Epidermal melanocyte (primary cell): Measurements from ENCODE around the gene SCAF1.

Experiments used
- DNase-seq: peaks from one replicate; pipeline ENCODE4 v3.0.0; 2011; ENCODE audit warnings: low spot score; ENCODE audit not compliant: insufficient read length

SCAF1 gene

GRCh38 chr19:49641688-49642491 lies at the start of gene SCAF1:
Gene SCAF1, plus strand, starts transcription at chr19:49642209. Its CDS starts 2,818 bp downstream, at chr19:49645027.
- DNase-seq, result peak; percentile 95

- DNase-seq, result no peak
Measured at GRCh38 chr19:49592486-49593232, 49.4 kb upstream of the SCAF1 start.

- peak; percentile 100 for DNase-seq
Measured at GRCh38 chr19:49593233-49594113, 48.5 kb upstream of the SCAF1 start.

- no peak for DNase-seq
Measured at GRCh38 chr19:49594157-49594992, 47.6 kb upstream of the SCAF1 start.

- no peak for DNase-seq
Measured at GRCh38 chr19:49594993-49595818, 46.8 kb upstream of the SCAF1 start.

- DNase-seq, result no peak
Measured at GRCh38 chr19:49595819-49596404, 46.1 kb upstream of the SCAF1 start.

GRCh38 chr19:49596407-49596806 lies 45.6 kb upstream of the SCAF1 start:
- no peak for DNase-seq

- no peak for DNase-seq
Measured at GRCh38 chr19:49596954-49597702, 44.9 kb upstream of the SCAF1 start.

- no peak for DNase-seq
Measured at GRCh38 chr19:49597703-49597974, 44.4 kb upstream of the SCAF1 start.

- DNase-seq, result no peak
Measured at GRCh38 chr19:49599378-49600295, 42.4 kb upstream of the SCAF1 start.

GRCh38 chr19:49601482-49602038 lies 40.4 kb upstream of the SCAF1 start:
- DNase-seq, result no peak

- no peak for DNase-seq
Measured at GRCh38 chr19:49602806-49603205, 39.2 kb upstream of the SCAF1 start.

GRCh38 chr19:49605605-49606004 lies 36.4 kb upstream of the SCAF1 start:
- no peak for DNase-seq

GRCh38 chr19:49609499-49610092 lies 32.4 kb upstream of the SCAF1 start:
- DNase-seq, result no peak

GRCh38 chr19:49613374-49613773 lies 28.6 kb upstream of the SCAF1 start:
- DNase-seq, result no peak

- no peak for DNase-seq
Measured at GRCh38 chr19:49614096-49614833, 27.7 kb upstream of the SCAF1 start.

GRCh38 chr19:49615861-49616260 lies 26.1 kb upstream of the SCAF1 start:
- no peak for DNase-seq
